Adrenal gland (tissue), 12 donors: Measurements from ENCODE around the gene GTPBP1. TPM values are rescaled to one million over a fixed set of nuclear protein-coding genes. Genes with fewer than 3 reads are reported as not detected.

Experiments
- DNase-seq, 7 donors: peaks; one replicate each; pipeline ENCODE4 v3.0.0-alpha.2; 2019 to 2020
- H3K27ac ChIP-seq, 5 donors: fragments of 200-600 bp; sonication (generic) in 4 of 5; 1 replicate in 3 of 5; 2 replicates in 2 of 5; pipeline versions ENCODE4 v1.5.1 to v1.8.0; 2016 to 2020; ENCODE audit warnings: mild to moderate bottlenecking in 1 of 5
- H3K27me3 ChIP-seq: fragments of 200-600 bp; 2 replicates; pipeline ENCODE4 v1.8.0; 2021
- H3K36me3 ChIP-seq, 2 donors: fragments of 200-600 bp; replicated peaks in 1 of 2; 1 replicate in 1 of 2; 2 replicates in 1 of 2; pipeline versions ENCODE4 v1.5.1 to v1.8.0; 2018 to 2022
- H3K4me1 ChIP-seq, 2 donors: fragments of 200-600 bp; replicated peaks in 1 of 2; 1 replicate in 1 of 2; 2 replicates in 1 of 2; pipeline versions ENCODE4 v1.5.1 to v1.8.0; 2018 to 2021
- H3K4me3 ChIP-seq, 4 donors: fragments of 200-600 bp; sonication (generic) in 3 of 4; one replicate each; pipeline ENCODE4 v1.5.1; 2016 to 2018
- H3K9me3 ChIP-seq, 3 donors: fragments of 200-600 bp; sonication (generic) in 1 of 3; replicated peaks in 1 of 3; 1 replicate in 2 of 3; 2 replicates in 1 of 3; pipeline versions ENCODE4 v1.5.1 to v1.8.0; 2016 to 2021
- CTCF ChIP-seq, 6 experiments: fragments of 450-650 bp in 4 of 6; fragments of 200-600 bp in 2 of 6; sonication (generic) in 1 of 6; IDR thresholded peaks; 1 replicate in 5 of 6; 2 replicates in 1 of 6; pipeline versions ENCODE4 v1.5.1 to v1.8.0; 2016 to 2021; ENCODE audit warnings: antibody characterized with exemption in 6 of 6, mild to moderate bottlenecking in 2 of 6, moderate library complexity in 1 of 6
- POLR2A ChIP-seq, 2 donors: fragments of 450-650 bp; IDR thresholded peaks; one replicate each; pipeline ENCODE4 v1.6.1; 2017; ENCODE audit warnings: antibody characterized with exemption in 2 of 2, mild to moderate bottlenecking in 2 of 2, moderate library complexity in 1 of 2
- WGBS, 4 donors: extraction: QIAGEN DNeasy Blood & Tissue Kit in 2 of 4; methylation state at CpG; one replicate each; pipeline versions ENCODE4 v1.1.5 to v1.1.7; 2013 to 2017; 5-methylcytosine and 5-hydroxymethylcytosine counted together
- intact Hi-C, 2 donors: fragments of 100-400 bp; cut with DNase I; formaldehyde crosslinking; loops; one replicate each; pipeline versions ENCODE4 v1.14.1 to v1.15.0; 2022 to 2023
- polyA plus RNA-seq, 3 donors: library from polyadenylated mRNA; stranded (reverse); fragments of 200-250 nt in 2 of 3; fragments of 350-450 nt in 1 of 3; fragmentation: Illumina TruSeq in 1 of 3; extraction: RNeasy Lipid Tissue Mini Kit (QIAGEN cat#74804) in 1 of 3; gene quantifications; one replicate each; pipeline ENCODE4 v1.2.3, GENCODE V29; 2013 to 2014
- total RNA-seq, 9 donors: library from RNA; depleted of rRNA in 4 of 9; stranded (reverse); fragments of >200 nt in 4 of 9; fragments of 120-200 nt in 1 of 9; fragmentation: NEBNext Ultra II Directional in 1 of 9; extraction: Animal tissue kit (Norgen Biotek cat#: 25700) in 1 of 9; gene quantifications; one replicate each; pipeline versions ENCODE4 v1.1.0 to v1.2.4, GENCODE V29; 2013 to 2023
- donor health status: healthy with polysubstance abuse.
- donor health status: Bipolar disorder and iron deficiency.
- donor health status: DM: yes; HTN: yes; CAD: no.
- donor health status: DM: no; HTN: no; CAD: no.
- donor health status: DM: no; HTN: no; CAD: no.
- donor health status: DM: yes; HTN: yes; CAD: no.

GTPBP1 gene
- total and polyA plus RNA-seq, 12 donors: 14.0 to 56.9 (median 37.0) TPM

GRCh38 chr22:38719196-38719595, 13.5 kb downstream of the GTPBP1 start:
- peak in 1 of 7 donors; percentile 7 for DNase-seq
- Histone ChIP-seq H3K36me3 (peaks cover 0 to 59% of the 10 kb centered on the region in 2 donors), H3K9me3 (no peaks in the 10 kb centered on the region), H3K4me1 (peaks cover 0 to 18% of the 10 kb centered on the region in 2 donors), H3K27ac (peak overlapping the region in 1 of 5 donors; percentile 35), H3K4me3 (no peak overlapping the region), H3K27me3 (no peaks in the 10 kb centered on the region)
- no peak for TF ChIP-seq CTCF (IDR thresholded peaks at IDR 0.05)
- TF ChIP-seq POLR2A (IDR thresholded peaks at IDR 0.05): no peak
- intact Hi-C loops: no loop called here
- 75 to 95% (median 82%) methylated on average over 4 to 6 of the region's 6 CpGs for WGBS, 4 donors

- peaks cover 0 to 12% of the 10 kb centered on the region in 2 donors for H3K4me1 ChIP-seq
- no peak overlapping the region for H3K27ac ChIP-seq
- WGBS, 4 donors: 88 to 91% (median 91%) methylated on average over 3 of the region's 3 CpGs
- H3K27me3 ChIP-seq: no peaks in the 10 kb centered on the region
- no peak for DNase-seq
- no peak for TF ChIP-seq CTCF (IDR thresholded peaks at IDR 0.05)
- TF ChIP-seq POLR2A (IDR thresholded peaks at IDR 0.05): no peak
- no peak overlapping the region for H3K4me3 ChIP-seq
- intact Hi-C loops: no loop called here
- no peaks in the 10 kb centered on the region for H3K9me3 ChIP-seq
- H3K36me3 ChIP-seq: peaks cover 0 to 71% of the 10 kb centered on the region in 2 donors
Measured at GRCh38 chr22:38720350-38720749, 14.6 kb downstream of the GTPBP1 start.

GRCh38 chr22:38721551-38721950, 15.8 kb downstream of the GTPBP1 start:
- 88 to 91% (median 90%) methylated on average over 7 of the region's 7 CpGs for WGBS, 4 donors
- intact Hi-C loops: no loop called here
- no peak overlapping the region for H3K27ac ChIP-seq
- H3K27me3 ChIP-seq: no peaks in the 10 kb centered on the region
- peaks cover 0 to 74% of the 10 kb centered on the region in 2 donors for H3K36me3 ChIP-seq
- peak in 1 of 7 donors; percentile 8 for DNase-seq
- TF ChIP-seq CTCF (IDR thresholded peaks at IDR 0.05) (no peak), POLR2A (IDR thresholded peaks at IDR 0.05) (no peak)
- no peak overlapping the region for H3K4me3 ChIP-seq
- H3K4me1 ChIP-seq: peaks cover 0 to 10% of the 10 kb centered on the region in 2 donors
- H3K9me3 ChIP-seq: no peaks in the 10 kb centered on the region

- Histone ChIP-seq H3K36me3 (peaks cover 0 to 85% of the 10 kb centered on the region in 2 donors), H3K27ac (no peak overlapping the region), H3K9me3 (no peaks in the 10 kb centered on the region), H3K4me1 (peaks cover 0 to 14% of the 10 kb centered on the region in 2 donors), H3K27me3 (no peaks in the 10 kb centered on the region), H3K4me3 (no peak overlapping the region)
- TF ChIP-seq CTCF (IDR thresholded peaks at IDR 0.05) (no peak), POLR2A (IDR thresholded peaks at IDR 0.05) (no peak)
- intact Hi-C loops: no loop called here
- 94 to 96% (median 96%) methylated on average over 7 of the region's 7 CpGs for WGBS, 4 donors
- peak in 1 of 7 donors; percentile 7 for DNase-seq
Measured at GRCh38 chr22:38724176-38724575, 18.4 kb downstream of the GTPBP1 start.
